ENCODE data around the gene DCTN4. TPM values are rescaled to one million over a fixed set of nuclear protein-coding genes. Genes with fewer than 3 reads are reported as not detected.

Gene DCTN4
- total and polyA plus RNA-seq, 9 of the 15 experiments (the other 6 are each of a cell fraction or from before 2014, with no cell fraction given): 20.4 to 64.9 (median 49.9) TPM

DNA sequence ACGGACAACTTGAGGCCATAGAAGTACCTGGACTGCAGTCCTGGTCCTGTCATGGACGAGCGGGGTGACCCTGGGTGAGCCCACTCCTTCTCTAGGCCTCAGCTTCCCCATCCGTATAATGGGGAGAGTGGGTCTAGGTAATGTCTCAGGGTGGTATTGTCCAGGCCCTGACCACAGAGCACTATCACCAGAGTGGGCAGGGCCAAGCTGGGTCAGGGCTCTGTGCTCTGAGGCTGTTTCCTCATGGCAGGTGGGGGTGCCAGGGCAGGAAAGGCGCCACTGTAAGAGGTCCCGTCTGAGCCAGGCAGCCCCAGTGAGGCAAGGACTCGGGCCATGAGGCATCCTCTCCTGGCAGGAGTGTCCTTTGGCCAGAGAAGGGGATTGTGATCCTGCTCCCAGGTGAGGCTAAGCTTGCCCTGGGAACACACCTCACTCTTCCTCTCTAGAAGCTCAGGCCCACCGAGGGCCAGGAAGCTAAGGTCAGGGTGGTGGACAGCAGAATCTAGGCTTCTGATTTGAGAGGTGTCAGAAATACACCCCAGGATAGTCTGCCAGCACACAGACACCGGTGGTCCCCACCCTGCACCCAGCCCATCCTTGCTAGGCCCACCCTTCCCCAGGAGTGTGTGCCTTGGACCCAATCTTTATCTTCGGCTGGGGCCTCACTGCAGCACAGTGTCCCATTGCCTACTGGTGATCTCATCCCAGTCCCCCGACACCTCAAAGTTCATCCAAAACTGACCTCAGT is 99.3 kb downstream of the DCTN4 start:
- DNase-seq (ENCODE audit: extremely low read depth in 1 of 4, low spot score in 3 of 4) (no peak), FAIRE-seq (no peak), ATAC-seq (no peak)
- no peak overlapping the region for H3K4me3 ChIP-seq
- no peak overlapping the region for H3K9ac ChIP-seq (ENCODE audit: insufficient read depth in 1 of 2, low read depth in 2 of 2, low read length in 2 of 2)
- H4K20me1 ChIP-seq (replicated peaks; ENCODE audit: control insufficient read depth, insufficient read depth, low read length): no peaks in the 10 kb centered on the region
- intact Hi-C loops (cut with micrococcal nuclease) (no loop called here), in situ Hi-C loops (cut with MboI) (loop anchor here (10.0 kb wide), 1 partner anchor 205 kb away; no protein-coding TSS in a partner anchor)
- BruUV-seq (replicated peaks): no TSS peak
- no peaks in the 10 kb centered on the region for H3K36me3 ChIP-seq (ENCODE audit: control insufficient read depth, insufficient read depth, low read length)
- H2AFZ ChIP-seq (ENCODE audit: low read depth, low read length): no peak overlapping the region
- ChIA-PET CTCF (ENCODE audit: low intra/inter-chr PET ratio) (no interaction called here), POLR2A (interaction anchor here (0.8 kb wide), 1 partner anchor 38 kb away, joined by 4 read pairs; no protein-coding TSS in a partner anchor)
- TF ChIP-seq, protein P1, sequence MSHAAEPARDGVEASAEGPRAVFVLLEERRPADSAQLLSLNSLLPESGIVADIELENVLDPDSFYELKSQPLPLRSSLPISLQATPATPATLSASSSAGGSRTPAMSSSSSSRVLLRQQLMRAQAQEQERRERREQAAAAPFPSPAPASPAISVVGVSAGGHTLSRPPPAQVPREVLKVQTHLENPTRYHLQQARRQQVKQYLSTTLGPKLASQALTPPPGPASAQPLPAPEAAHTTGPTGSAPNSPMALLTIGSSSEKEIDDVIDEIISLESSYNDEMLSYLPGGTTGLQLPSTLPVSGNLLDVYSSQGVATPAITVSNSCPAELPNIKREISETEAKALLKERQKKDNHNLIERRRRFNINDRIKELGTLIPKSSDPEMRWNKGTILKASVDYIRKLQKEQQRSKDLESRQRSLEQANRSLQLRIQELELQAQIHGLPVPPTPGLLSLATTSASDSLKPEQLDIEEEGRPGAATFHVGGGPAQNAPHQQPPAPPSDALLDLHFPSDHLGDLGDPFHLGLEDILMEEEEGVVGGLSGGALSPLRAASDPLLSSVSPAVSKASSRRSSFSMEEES (CRISPR knock-in tag; IDR thresholded peaks at IDR 0.05): no peak
- TF ChIP-seq RBM25 (IDR thresholded peaks at IDR 0.05; ENCODE audit: low read depth, low read length, severe bottlenecking): peak; percentile 31
- H3K4me2 ChIP-seq (ENCODE audit: insufficient read depth, low read length): no peak overlapping the region
- H3K4me1 ChIP-seq (replicated peaks in 1 of 2; ENCODE audit: control insufficient read depth in 2 of 2, insufficient read depth in 2 of 2, low read length in 2 of 2): peaks cover 9 to 13% of the 10 kb centered on the region in 2 experiments; a peak in 4 of 5 replicates
- peaks cover 13 to 43% of the 10 kb centered on the region in 2 experiments for H3K27me3 ChIP-seq (ENCODE audit: control insufficient read depth in 2 of 2, insufficient read depth in 2 of 2, low read length in 2 of 2)
- 13% methylated on average over 11 of the region's 11 CpGs for WGBS (ENCODE audit: insufficient coverage, low coverage, missing lambda C conversion rate)
- H3K27ac ChIP-seq (ENCODE audit: extremely low read depth, low read depth, low read length): no peak overlapping the region
- H3K9me3 ChIP-seq (replicated peaks; ENCODE audit: control insufficient read depth, insufficient read depth, low read depth, low read length): no peaks in the 10 kb centered on the region
- no peaks in the 10 kb centered on the region for H3K9me1 ChIP-seq (ENCODE audit: control insufficient read depth, insufficient read depth, low read length)
- no peaks in the 10 kb centered on the region for H3K79me2 ChIP-seq (ENCODE audit: control insufficient read depth, insufficient read depth, low read length)
